Activated CD4-positive, alpha-beta T cell treated with anti-CD3 and anti-CD28 coated beads, Interleukin-2, amount 50 U/mL, for 16 hours (primary cell): ENCODE results near the gene PRDX2.

Experiments
- DNase-seq: peaks from one replicate; pipeline ENCODE4 v3.0.0-alpha.2; 2020

Gene PRDX2

GRCh38 chr19:12751635-12752034 is 50.0 kb downstream of the PRDX2 start, which contains the start of gene BEST2:
BEST2 (plus strand) TSS chr19:12751791; CDS start chr19:12752593, 802 bp downstream.
- no peak for DNase-seq

DNA sequence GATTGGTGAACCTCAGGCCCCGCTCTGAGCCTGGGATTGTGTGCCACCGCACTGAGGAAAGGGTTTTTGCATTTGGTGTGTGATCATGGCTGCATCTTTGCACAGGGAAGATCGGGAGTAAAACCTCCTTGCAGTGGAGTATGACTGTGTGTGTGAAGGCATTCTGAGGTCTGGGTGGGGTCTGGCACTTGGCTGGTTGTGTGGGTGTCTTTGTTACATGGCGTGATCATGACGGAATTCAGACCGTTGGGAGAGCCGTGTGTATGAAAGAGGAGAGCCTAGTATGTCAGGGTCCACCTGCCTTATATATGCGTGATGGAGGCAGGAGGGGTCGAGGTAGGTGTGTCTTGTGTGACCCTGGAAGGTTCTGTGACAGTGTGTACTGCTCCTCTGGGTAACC is 50.7 kb downstream of the PRDX2 start:
- no peak for DNase-seq

DNA sequence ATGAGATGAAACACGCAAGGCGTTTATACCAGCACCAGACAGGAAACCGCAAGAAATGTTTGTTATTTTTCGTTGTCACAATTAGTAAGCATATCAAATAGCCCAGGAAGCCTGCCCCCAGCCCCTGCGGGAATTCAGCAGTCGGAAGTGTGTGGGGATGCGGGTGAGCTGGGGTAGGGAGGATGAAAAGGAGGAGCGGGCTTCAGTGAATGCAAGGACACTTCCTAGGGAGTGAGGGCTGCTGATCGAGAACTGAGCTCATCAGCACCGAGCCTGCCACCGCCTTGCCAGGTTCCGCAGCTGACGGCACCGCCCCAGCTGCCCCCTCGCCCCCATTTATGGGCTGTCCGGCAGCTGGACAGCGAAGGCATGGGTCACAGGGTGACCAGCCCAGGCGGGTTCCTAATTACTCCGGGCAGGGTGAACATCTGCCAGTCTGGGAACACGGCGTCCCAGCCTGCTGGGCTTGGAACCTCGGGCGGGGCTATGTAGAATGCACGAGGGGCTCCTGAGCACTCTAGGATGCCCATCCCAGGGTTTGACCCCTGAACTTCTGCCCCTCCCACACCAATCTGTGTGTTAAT is 51.6 kb downstream of the PRDX2 start:
- no peak for DNase-seq

- DNase-seq, result no peak
Measured at GRCh38 chr19:12748489-12748888, 53.1 kb downstream of the PRDX2 start.
